Measurements from ENCODE around the gene PPAT.

DNA sequence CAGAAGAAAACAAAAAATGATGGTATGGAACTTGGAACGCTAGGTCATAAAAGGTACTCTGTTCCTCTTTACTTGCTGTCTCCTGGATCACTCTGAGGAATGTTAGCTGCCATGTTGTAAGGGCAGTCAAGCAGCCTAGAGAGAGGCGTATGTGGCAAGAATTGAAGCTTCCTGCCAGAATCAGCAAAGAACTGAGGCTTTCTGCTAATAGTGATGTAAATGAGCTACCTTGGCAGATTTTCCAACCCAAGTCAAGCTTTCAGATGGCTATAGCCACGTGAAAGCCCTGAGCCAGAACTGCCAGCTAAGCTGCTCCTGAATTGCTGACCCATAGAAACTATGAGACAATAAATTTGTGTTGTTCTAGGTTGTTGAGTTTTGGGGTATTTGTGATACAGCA, 86.8 kb downstream of the PPAT start:
- TF ChIP-seq POLR2A (IDR thresholded peaks at IDR 0.05) (no peak), POLR2AphosphoS5 (IDR thresholded peaks at IDR 0.05) (no peak), EP300 (IDR thresholded peaks at IDR 0.05) (no peak)
- TF ChIP-seq, protein P1, sequence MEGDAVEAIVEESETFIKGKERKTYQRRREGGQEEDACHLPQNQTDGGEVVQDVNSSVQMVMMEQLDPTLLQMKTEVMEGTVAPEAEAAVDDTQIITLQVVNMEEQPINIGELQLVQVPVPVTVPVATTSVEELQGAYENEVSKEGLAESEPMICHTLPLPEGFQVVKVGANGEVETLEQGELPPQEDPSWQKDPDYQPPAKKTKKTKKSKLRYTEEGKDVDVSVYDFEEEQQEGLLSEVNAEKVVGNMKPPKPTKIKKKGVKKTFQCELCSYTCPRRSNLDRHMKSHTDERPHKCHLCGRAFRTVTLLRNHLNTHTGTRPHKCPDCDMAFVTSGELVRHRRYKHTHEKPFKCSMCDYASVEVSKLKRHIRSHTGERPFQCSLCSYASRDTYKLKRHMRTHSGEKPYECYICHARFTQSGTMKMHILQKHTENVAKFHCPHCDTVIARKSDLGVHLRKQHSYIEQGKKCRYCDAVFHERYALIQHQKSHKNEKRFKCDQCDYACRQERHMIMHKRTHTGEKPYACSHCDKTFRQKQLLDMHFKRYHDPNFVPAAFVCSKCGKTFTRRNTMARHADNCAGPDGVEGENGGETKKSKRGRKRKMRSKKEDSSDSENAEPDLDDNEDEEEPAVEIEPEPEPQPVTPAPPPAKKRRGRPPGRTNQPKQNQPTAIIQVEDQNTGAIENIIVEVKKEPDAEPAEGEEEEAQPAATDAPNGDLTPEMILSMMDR (IDR thresholded peaks at IDR 0.05): no peak

Data from gastroesophageal sphincter (tissue), 3 donors.